Measurements from ENCODE around the gene GLYATL3. TPM values are rescaled to one million over a fixed set of nuclear protein-coding genes. Genes with fewer than 3 reads are reported as not detected.
A peak's percentile ranks its signal among the peaks of the same experiment; 100 is the strongest.

The GLYATL3 gene
- polyA plus RNA-seq, 1 of the 3 experiments (the other 2 are of a cell fraction), result not detected

- H3K4me3 ChIP-seq (ENCODE audit: low read depth in 2 of 2, low read length in 1 of 2), result no peak within 1 kb of the TSS
- TF ChIP-seq MXI1 (IDR thresholded peaks at IDR 0.05; ENCODE audit: low read depth, low read length), result no peak
- no peak for TF ChIP-seq FOSL2 (IDR thresholded peaks at IDR 0.05; ENCODE audit: borderline replicate concordance, low read depth)
- no peak for TF ChIP-seq NRF1 (IDR thresholded peaks at IDR 0.05; ENCODE audit: low read depth, low read length)
- no peak for TF ChIP-seq SIN3A (IDR thresholded peaks at IDR 0.05; ENCODE audit: borderline replicate concordance, low read depth, low read length)
- no peak for TF ChIP-seq CTCF (IDR thresholded peaks at IDR 0.05)
- no peak for TF ChIP-seq RAD21 (IDR thresholded peaks at IDR 0.05; ENCODE audit: low read length)
- TF ChIP-seq CHD2 (IDR thresholded peaks at IDR 0.05; ENCODE audit: low read length, partially characterized antibody), result no peak
- TF ChIP-seq RCOR1 (IDR thresholded peaks at IDR 0.05; ENCODE audit: low read length), result no peak
- TF ChIP-seq USF2 (IDR thresholded peaks at IDR 0.05; ENCODE audit: borderline replicate concordance, low read depth, low read length), result no peak
- no peak for TF ChIP-seq ELF1 (IDR thresholded peaks at IDR 0.05)
- TF ChIP-seq GATA2 (CRISPR knock-in tag; IDR thresholded peaks at IDR 0.05), result no peak
- TF ChIP-seq ZBTB33 (IDR thresholded peaks at IDR 0.05; ENCODE audit: borderline replicate concordance, low read depth), result no peak
- TF ChIP-seq JUND (IDR thresholded peaks at IDR 0.05), result no peak
- no peaks in the 10 kb centered on the region for H3K9me2 ChIP-seq
- H3K79me2 ChIP-seq (ENCODE audit: insufficient read depth), result no peaks in the 10 kb centered on the region
- H3K9me3 ChIP-seq, result no peaks in the 10 kb centered on the region
- no peak within 1 kb of the TSS for H3K9ac ChIP-seq
- CTCF ChIA-PET, result interaction anchor here (1.3 to 4.7 kb wide), 3 partner anchors 18 to 299 kb away, joined by 3 to 24 read pairs (median 7); no protein-coding TSS in a partner anchor
- H3F3A ChIP-seq (replicated peaks; ENCODE audit: insufficient read depth), result no peaks in the 10 kb centered on the region
- peak within 1 kb of the TSS; percentile 22; the same call in 1 of the 2 replicates for H2AFZ ChIP-seq (ENCODE audit: low read depth)
- H3K4me1 ChIP-seq (ENCODE audit: control insufficient read depth in 1 of 2, insufficient read depth in 2 of 2, low read depth in 1 of 2, low read length in 1 of 2), result no peaks in the 10 kb centered on the region
- DNase-seq, result peak; percentile 11
- 16% methylated on average over 4 of the region's 42 CpGs for WGBS (ENCODE audit: low lambda C conversion rate)
- peaks cover 27% of the 10 kb centered on the region for H3K27me3 ChIP-seq (ENCODE audit: insufficient read depth)
- POLR2A ChIA-PET, result no interaction called here
- no peaks in the 10 kb centered on the region for H3K36me3 ChIP-seq (replicated peaks in 1 of 2; ENCODE audit: control insufficient read depth in 1 of 2, insufficient read depth in 2 of 2, low read length in 1 of 2)
- no peaks in the 10 kb centered on the region for H4K20me1 ChIP-seq (ENCODE audit: insufficient read depth)
- H3K4me2 ChIP-seq, result peak within 1 kb of the TSS; percentile 44; the same call in 1 of the 2 replicates
- H3K27ac ChIP-seq (ENCODE audit: low read depth in 2 of 2, low read length in 1 of 2), result no peak within 1 kb of the TSS
These were observed 50.9 kb downstream of the GLYATL3 start, which contains the start of gene C6orf141 for GRCh38 chr6:49550492-49551077. TSS of gene C6orf141 (plus strand) at chr6:49550668. CDS start at chr6:49550793, 125 bp downstream.

All from SK-N-SH (cell line).